ENCODE measurements around the gene FOXP1.

Gene FOXP1

DNA sequence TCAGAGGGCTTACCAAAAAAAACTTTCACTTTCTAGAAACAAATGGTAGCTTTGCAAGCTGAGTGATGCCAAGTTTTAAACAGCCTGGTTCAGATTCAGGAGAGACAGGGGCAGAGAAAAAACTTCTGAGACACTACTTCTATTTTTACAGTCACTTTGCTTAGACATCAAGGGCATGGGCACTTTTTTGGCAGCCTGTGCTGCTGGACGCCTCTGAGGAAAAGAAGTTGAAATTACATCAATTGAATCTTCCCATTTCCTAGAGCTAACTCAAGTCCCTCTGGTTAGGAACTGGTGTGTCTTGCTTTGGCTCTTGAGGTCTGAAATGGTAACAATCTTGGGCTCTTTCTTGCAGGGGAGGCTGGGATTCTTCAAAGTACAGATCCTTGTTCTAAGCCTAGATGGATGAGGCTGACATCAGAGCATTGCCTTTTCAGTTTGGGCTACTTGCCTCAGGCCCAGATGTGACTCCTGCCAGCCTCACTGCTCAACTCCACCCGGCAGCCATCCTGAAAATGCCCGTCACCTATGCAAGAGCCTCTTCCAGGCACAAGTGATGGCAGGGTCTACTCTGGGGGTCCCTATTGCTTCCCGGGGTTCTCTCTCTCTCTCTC is 357.5 kb downstream of the FOXP1 start:
- DNase-seq, result no peak

DNA sequence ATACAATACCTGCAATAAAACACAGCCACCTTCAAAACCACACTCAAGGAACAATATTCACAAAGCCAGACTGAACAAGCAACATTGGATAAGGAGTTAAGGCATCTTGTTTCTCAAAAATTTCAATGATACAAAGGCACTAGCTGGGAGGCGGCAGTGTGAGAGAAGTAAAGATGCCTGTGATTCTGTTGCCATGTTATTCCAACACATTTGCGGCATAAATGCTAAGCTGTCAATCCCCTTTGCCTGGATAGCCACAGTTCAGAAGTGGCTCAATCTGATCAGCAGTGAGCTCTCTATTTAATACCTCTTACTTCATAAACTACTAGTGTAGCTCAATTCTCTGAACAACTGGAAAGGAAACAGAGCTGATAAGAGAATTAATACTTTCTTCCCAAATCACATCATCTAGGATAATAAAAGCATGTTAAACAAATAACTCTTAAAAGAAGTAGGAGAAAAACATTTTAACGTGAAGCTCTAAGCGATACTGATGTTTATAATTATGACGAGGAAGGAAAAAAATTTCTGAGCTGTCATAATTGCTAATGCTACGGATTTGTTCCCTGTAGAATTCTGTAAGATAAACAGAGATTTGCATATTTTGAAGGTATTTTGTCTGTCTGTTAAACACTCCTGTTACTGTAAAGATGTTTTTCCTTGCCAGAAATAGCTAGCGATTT is 358.4 kb downstream of the FOXP1 start:
- no peak for DNase-seq

DNA sequence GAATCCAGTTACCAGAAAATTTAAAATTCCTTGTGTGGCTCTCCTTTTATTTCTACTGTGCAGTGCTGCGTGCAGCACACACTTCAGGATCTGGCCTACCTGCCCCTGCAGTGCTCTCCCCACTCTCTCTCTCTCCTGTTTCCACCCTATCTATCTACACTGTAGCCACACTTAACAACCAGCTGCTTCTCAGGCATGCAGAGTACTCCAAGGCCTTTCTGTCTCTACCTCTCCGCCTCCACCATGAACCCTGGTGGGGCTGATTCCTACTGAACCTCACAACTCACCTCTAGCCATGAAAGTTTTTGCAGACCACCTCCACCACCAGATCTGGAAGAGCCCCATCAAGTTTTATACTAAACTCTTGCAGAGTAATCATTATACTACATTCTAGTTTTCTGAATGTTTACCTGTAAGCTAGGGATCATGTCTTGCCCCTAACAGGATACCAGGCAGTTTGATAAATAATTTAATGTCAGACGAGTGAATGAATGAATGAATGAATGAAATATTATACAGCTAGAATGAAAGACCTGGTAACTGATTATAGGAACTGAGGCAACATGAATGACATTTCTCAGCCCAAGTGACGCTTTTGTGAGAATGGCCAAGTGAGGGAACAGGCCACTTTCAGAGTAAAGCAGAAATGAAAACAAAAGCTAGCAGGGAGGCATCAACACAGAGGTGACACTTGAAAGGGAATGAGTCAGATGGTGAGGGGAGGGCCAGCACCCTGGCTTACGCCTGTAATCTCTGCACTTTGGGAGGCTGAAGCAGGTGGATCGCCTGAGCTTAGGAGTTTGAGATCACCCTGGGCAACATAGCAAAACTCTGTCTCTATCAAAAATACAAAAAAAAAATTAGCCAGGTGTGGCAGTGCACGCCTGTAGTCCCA is 363.5 kb downstream of the FOXP1 start:
- no peak for DNase-seq

DNA sequence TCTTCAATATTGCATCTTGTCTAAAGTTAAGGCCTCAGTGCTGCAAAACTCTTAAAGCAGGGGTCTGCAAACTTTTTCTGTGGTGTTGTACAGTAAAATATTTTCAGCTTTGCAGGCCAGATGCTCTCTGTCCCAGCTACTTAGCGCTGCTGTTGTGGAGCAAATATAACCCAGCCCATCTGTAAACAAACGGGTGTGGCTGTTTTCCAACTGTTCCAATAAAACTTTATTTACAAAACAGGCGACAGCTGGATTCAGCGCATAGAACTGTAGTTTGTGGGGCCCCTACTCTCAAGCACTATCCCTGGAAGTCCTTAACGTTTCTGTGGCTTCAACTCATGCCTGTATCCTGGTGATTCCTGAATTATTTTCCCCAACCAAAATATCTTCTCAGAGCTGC is 365.0 kb downstream of the FOXP1 start:
- DNase-seq, result no peak

DNA sequence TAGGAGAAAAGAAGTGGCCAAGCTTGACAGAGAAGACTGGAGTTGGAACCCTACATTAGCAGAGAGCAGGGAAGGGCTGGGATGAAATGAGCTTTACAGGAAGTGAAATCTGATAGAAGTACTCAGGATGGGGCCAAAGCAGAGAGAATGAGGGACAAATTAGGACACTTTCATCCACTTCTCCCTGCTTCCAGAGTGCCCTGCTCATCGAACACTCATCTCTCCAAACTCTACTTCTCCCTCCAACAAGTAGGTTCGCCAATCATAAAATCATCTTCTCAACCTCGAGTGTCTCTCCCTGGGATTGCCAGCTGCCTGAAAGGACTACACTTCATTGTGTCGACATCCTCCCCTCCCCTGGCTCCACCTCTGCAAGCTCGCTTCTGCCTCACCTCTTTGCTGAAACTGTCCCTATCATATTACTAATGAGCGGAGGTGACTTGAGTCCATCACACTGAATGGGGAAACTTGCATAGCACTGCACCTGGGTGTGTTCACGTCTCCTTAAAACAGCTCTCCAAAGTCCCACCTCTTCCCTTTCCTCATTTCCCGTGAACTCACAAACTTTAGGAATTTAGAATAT is 365.8 kb downstream of the FOXP1 start:
- no peak for DNase-seq

DNA sequence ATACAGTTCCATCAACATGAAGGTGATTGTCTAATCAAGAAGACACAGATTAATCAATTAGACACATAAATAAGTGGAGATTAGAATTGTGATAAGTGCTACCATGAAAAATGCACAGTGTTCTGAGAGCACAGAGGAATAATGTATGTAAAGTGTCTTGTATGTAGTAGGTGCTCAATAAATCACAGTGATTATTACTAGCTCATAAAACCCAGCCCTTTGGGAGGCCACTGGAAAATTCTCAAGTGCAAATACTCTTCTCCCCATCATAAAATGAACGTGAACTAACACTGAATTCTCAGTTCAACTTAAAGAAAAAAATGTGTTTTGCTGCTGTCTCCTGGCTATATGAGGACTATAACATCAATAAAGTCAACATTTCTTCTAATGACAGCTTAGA is 368.2 kb downstream of the FOXP1 start:
- DNase-seq, result no peak

DNA sequence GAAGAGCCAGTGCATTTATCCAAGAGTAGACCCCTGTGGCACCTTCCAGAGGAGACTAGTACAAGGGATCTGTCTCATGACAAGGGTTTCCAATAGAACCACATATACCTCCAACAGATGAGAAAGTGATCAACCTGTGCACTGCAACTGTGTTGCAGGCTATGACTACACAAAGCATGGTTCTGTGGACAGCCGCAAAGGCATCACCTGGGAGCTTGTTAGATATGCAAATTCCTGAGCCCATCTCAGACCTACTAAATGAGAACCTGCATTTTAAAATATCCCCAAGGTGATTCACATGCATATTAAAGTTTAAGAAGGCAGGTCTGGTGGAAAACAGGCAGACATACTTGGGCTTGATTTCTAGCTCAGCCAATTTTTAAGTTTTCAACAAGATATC is 368.7 kb downstream of the FOXP1 start:
- no peak for DNase-seq

DNA sequence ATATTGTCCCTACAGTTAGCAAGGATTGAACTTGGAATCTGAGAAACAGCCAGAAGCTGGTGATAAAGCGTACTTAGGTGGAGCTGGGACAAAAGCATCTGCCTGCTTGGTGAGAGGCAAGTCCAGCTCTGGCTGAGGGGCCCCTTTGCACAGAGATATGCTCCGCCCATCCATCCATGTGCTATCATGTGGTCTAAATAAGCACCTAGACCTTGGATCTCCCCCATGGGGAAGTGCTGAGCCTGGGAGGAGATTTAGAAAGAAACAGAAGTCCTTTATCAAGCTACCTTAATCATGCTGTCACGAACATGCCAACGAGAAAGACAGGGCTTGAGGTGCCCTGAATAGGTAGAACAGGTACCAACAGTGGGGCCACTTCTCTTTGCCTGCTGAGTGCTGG is 369.5 kb downstream of the FOXP1 start:
- no peak for DNase-seq

DNA sequence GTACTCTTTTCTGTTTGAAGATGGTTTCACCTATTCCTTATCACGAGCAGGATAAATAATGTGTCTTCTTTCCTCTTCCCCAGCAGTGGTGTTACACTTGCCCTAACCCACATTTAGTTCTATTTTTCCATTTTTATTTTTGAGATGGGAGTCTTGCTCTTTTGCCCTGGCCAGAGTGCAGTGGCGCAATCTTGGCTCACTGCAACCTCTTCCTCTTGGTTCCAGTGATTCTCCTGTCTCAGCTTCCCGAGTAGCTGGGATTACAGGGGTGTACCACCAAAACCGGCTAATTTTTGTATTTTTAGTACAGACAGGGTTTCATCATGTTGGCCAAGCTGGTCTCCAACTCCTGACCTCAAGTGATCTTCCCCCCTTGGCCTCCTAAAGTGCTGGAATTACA is 372.4 kb downstream of the FOXP1 start:
- DNase-seq, result no peak

DNA sequence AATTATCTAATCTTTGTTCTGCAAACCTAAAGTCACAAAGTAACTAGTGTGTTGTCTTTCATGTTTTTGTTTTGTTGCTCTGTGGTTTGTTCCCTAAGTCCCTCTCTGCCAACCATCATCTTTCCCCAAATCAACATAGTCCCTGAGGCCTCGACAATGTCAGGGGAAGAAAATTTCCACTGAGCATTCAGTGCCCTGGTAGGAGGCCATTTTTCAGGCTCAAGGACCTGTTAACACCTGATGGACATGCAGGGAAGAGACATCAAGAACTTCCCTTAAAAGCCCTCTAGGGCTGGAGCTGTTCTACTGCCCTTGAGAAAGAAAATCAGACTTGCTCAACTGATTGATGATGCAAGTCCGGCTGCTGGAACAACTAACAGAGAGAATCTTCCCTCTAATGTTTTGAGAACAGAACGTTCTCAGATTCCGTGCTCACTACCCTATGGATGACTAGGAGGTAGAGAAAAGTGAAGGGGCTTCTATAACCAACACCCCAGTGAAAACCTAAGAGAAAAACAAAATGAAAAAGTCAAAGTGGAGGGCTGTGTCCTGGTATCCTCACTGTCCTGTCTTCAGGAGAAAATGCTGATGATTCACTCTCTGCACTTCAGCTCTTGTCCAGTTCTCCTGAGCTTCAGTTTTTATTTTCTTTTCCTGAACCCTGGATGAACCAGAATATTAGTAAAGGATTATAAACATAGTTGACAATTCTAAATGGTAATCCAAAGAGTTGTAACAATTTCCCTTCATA is 373.1 kb downstream of the FOXP1 start:
- no peak for DNase-seq

DNA sequence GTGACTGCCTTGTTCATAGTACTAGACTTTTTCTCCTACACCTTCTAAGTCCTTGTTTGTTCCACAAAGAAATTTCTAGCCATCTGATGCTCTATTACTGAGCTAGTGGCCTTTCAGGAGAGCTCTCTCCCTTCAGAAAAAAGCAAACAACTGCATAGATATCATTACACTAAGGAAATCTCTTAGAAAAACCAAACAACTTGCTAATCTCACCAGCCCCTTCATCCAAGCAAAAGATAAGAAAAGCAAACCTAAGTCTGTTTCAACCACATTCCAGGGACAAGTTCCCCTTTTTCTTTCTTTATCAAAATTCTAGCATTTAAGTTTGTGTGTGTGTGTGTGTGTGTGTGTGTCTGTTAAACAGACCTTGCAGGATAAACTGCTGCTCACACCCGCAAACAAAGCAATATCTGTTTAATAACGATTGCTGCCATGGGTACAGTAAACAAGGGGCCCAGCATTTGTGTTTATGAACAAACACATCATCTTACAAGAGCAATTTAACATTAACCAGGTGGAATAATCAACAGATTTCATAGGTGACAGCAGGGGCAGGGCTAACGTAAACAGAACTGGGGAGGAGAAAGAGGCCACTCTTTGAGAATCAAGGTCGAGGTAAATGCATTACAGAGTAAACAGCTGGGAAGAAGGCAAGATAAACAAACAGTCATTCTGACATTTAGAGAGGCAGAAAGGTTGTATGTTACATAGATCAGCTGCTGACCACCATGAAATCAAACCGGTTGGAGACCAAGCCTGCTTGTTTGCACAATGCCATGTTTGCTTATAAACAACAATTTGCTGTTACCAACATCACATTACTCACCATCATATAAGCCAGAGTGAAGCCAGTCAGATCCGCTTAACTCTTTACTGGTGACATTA is 375.1 kb downstream of the FOXP1 start:
- peak; percentile 28 for DNase-seq

DNA sequence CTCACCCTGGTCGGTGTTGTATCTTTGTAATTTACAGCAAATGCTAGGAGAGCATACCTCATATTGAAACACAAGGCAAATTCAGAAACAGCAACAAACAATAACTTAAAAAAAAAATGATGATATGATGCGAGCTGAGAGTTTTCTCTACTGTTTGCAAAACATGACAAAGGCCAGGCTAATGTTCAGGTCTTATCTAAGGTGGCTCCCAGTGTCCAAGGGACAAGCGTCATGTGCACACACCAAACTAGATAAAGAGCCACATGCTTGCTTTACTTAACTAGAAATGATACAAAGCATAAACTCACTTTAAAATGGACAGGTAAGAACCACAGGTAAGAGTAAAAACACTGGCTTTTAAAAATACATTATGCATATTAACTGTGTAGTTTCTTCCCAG is 375.9 kb downstream of the FOXP1 start:
- no peak for DNase-seq

DNA sequence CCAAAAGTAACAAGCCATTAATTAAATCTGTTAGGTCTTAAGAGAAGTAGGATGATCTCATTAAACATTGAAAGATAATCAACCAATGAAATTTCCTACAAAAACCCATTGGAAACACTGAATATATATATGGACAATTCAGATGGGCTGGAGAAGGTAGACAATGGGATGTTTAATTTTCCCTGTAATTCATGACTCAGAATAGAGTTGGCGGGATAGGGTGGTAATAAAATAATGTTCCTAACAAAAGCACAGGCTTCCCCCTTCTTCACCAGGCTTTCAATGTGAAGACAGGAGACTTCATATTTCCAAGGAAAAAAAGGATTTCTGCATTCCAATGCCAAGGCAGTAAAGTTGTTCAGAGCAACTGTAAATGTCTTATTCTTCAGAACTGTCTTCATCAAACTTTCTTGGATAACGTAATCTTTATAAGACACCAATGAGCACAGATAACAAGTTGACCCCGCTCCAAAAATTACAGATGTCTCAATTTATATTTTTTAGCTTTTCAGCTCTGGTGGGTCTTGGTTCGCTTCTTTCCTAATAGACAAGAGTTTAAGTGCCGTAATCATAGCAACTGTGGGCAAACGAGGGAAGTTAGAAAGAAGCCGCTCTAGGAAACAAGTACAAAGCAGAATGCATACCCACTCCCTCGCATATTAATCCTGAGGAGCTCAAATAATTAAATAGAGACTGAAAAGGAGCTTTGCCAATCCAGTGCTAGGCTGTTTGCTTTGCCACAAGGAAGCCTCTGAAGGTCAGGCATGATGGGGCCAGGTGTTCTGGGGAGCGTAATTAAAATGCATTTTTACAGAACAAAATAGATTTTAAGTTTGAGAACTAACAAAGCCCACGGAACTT is 377.0 kb downstream of the FOXP1 start:
- no peak for DNase-seq

DNA sequence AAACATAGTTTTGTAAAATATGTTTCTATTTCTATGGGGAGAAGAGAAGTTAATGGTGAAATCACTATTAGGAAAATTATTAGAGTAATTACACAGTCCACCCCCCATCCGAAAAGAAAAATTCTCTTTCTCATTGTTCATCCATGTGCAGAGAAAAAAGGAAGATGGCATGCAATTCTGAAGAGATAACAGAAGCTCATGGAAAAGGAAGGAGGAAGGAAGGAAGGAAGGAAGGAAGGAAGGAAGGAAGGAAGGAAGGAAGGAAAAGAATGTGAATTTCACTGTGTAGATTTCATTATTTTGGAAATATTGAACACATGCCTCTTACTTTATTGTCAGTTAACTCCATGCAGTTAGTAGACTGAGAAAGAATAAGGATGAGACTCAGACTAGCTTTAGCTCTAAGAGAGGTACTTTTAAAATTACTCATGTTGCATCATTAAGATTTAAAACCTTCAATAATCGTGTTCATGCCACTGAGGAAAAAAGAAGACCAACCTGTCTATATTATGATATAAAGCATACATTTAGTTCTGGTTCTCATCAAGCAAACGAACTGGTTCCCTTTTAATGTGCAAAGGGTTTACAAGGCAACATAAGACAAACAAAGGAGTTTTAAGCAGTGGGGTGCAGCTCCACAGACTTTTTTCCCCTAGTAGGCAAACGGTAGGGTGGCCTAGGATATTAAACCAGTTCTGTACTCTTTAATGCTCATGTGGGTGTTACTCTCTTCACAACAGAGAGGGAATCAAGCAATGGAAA is 379.6 kb downstream of the FOXP1 start:
- DNase-seq, result no peak

DNA sequence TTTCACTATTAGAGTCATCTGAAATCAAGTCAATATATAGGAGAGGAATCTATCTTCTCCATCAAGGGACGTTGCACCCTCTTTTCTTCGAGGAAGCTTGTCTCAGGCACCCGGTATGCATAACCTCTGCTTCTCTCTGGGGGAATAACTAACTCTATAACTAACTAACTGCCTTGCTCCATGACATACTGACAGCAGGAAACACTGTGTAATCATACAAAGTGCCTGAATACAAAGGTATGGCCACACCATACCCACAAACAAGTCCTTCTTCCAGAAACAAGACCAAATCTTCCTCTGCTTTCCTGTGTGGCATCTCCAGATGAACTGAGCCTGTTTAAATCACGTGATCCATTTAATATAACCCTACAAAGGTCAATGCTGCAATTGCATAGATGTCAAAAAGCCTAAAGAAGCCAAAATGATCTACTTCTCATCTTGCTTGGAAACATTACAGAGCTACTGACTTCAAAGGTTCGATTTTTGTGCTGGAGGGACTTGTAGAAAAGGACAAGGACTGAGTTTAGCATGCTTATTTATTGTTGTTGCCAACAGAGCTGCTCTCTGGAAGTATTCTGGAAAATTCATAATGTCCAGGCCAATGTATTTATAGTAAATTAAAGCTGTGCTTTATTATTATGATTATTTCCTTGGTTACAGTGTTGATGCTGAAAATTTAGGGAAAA is 380.5 kb downstream of the FOXP1 start:
- no peak for DNase-seq

DNA sequence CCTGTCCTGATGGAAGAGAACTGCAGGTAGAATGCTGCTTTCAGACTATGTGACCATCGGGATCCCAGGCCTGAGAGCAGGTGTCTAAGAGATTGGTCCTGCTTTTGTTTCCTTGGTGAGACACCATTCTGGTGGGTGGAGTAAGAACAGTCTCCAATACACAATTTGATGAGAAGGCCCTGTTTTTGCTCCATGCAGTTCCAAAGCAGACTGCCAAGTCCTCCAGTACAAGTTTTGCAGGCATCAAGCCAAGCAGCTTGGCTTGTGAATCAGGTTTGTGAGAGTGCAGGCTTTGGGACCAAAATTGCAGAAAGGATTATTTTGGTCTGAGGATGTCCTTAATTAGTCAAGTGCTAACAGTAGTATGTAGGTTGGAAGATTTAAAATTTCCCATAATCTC is 381.6 kb downstream of the FOXP1 start:
- DNase-seq, result no peak

DNA sequence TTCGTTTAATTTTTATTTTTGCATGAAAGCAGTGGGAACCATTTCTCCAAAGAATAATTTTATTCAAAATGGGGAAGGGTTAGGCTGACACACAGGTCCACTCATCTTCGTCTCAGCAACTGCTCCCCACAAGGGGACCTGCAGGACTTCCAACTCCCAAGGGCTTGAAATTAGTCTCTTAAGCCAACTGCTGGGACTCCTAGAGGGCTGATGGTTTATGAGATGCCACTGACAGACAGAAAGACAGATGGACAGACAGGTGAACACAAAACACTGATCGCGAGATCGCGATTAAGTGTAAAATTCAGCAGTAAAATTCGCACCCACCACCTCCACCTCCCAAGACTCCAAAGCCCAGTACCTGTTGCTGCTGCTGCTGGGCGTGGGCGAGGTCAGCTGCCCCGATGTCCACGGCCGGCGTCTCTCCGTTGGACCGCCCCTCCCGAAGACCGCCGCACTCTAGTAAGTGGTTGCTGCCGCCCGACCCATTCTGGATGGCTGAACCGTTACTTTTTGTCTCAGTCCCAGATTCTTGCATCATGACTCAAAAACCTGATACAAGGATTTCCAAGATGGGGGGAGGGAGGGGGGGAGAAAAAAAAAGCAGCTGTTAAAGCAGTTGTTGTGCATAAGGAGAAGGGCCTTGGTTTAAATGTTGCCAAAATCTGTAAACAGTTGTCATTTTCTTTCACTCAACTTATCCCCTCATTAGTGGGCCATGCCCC is 385.5 kb downstream of the FOXP1 start:
- no peak for DNase-seq

DNA sequence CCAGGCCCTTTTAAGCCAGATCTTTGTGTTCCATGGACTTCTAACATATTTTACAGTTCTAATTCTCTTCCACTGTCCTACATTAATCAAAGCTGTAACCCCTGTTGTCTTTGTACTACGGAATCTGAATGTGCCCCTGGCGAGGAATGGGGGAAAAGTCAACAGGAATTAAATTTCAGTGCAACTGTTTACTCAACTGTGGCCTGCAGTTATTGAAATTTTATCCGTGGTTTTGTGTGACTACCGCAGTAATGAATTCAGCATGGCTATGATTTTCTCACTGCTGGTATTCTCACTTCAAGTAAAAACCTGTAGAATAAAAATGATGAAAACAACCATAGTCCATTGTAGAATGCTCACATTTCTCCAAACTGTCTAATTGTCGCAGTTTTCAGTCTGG is 388.0 kb downstream of the FOXP1 start:
- no peak for DNase-seq

DNA sequence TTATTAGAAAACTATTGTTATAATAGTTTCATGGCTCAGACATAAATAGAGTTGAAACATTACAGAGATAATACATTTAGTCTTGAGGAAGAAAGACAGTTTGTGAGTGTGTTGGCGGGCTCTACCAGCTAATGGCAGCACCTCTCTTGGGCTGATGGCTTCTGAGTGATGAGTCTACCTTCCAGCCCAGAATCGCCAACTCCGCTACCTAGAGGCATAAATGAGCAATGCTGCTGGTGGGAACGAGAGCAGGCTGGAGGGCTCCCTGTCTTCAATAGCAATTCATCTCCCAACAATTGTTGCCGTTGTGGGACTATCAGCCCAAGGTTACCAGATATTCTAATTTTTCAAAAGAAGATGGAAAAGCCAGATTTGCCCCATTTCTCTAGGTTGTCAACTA is 388.7 kb downstream of the FOXP1 start:
- DNase-seq, result no peak
